ENCODE measurements around the gene PICALM.
A peak's percentile ranks its signal among the peaks of the same experiment; 100 is the strongest.

Gene PICALM

GRCh38 chr11:86067851-86068137 lies 1.1 kb downstream of the PICALM start:
- FAIRE-seq: no peak
- TF ChIP-seq POLR2A (IDR thresholded peaks at IDR 0.05; ENCODE audit: low read depth, low read length): no peak
- no peak for DNase-seq (ENCODE audit: insufficient read length, low spot score)

- FAIRE-seq (no peak), DNase-seq (ENCODE audit: insufficient read length, low spot score) (no peak)
- TF ChIP-seq POLR2A (IDR thresholded peaks at IDR 0.05; ENCODE audit: low read depth, low read length): no peak
Measured at GRCh38 chr11:86067009-86067850, 1.7 kb downstream of the PICALM start.

- TF ChIP-seq POLR2A (IDR thresholded peaks at IDR 0.05; ENCODE audit: low read depth, low read length): no peak
- no peak for FAIRE-seq
- no peak for DNase-seq (ENCODE audit: insufficient read length, low spot score)
Measured at GRCh38 chr11:86066657-86067008, 2.3 kb downstream of the PICALM start.

- no peak for TF ChIP-seq POLR2A (IDR thresholded peaks at IDR 0.05; ENCODE audit: low read depth, low read length)
- DNase-seq (ENCODE audit: insufficient read length, low spot score): no peak
- no peak for FAIRE-seq
Measured at GRCh38 chr11:86066033-86066432, 2.9 kb downstream of the PICALM start.

- FAIRE-seq: no peak
- no peak for TF ChIP-seq POLR2A (IDR thresholded peaks at IDR 0.05; ENCODE audit: low read depth, low read length)
- no peak for DNase-seq (ENCODE audit: insufficient read length, low spot score)
Measured at GRCh38 chr11:86064220-86064803, 4.6 kb downstream of the PICALM start.

GRCh38 chr11:86063536-86063935 lies 5.3 kb downstream of the PICALM start:
- FAIRE-seq: no peak
- no peak for TF ChIP-seq POLR2A (IDR thresholded peaks at IDR 0.05; ENCODE audit: low read depth, low read length)
- no peak for DNase-seq (ENCODE audit: insufficient read length, low spot score)

GRCh38 chr11:86062719-86063118 lies 6.2 kb downstream of the PICALM start:
- no peak for DNase-seq (ENCODE audit: insufficient read length, low spot score)
- TF ChIP-seq POLR2A (IDR thresholded peaks at IDR 0.05; ENCODE audit: low read depth, low read length): no peak
- peak; percentile 50 for FAIRE-seq

GRCh38 chr11:86061483-86062205 lies 7.2 kb downstream of the PICALM start:
- DNase-seq (ENCODE audit: insufficient read length, low spot score) (no peak), FAIRE-seq (peak; percentile 84)
- TF ChIP-seq POLR2A (IDR thresholded peaks at IDR 0.05; ENCODE audit: low read depth, low read length): no peak

- DNase-seq (ENCODE audit: insufficient read length, low spot score) (no peak), FAIRE-seq (peak; percentile 58)
- TF ChIP-seq POLR2A (IDR thresholded peaks at IDR 0.05; ENCODE audit: low read depth, low read length): no peak
Measured at GRCh38 chr11:86060544-86060943, 8.3 kb downstream of the PICALM start.

GRCh38 chr11:86058360-86058759 lies 10.5 kb downstream of the PICALM start:
- DNase-seq (ENCODE audit: insufficient read length, low spot score): no peak
- no peak for FAIRE-seq
- no peak for TF ChIP-seq POLR2A (IDR thresholded peaks at IDR 0.05; ENCODE audit: low read depth, low read length)

GRCh38 chr11:86056351-86056854 lies 12.5 kb downstream of the PICALM start:
- FAIRE-seq (peak; percentile 50), DNase-seq (ENCODE audit: insufficient read length, low spot score) (no peak)
- no peak for TF ChIP-seq POLR2A (IDR thresholded peaks at IDR 0.05; ENCODE audit: low read depth, low read length)

GRCh38 chr11:86052693-86053641 lies 15.9 kb downstream of the PICALM start:
- FAIRE-seq (peak; percentile 79), DNase-seq (ENCODE audit: insufficient read length, low spot score) (no peak)
- no peak for TF ChIP-seq POLR2A (IDR thresholded peaks at IDR 0.05; ENCODE audit: low read depth, low read length)

- FAIRE-seq (no peak), DNase-seq (ENCODE audit: insufficient read length, low spot score) (no peak)
- no peak for TF ChIP-seq POLR2A (IDR thresholded peaks at IDR 0.05; ENCODE audit: low read depth, low read length)
Measured at GRCh38 chr11:86050196-86050709, 18.6 kb downstream of the PICALM start.
